Ramos (cell line): Measurements from ENCODE around the gene PODNL1.

ENCODE experiments used
- in situ Hi-C: fragments of 300-500 bp; cut with MboI; formaldehyde crosslinking; loops from one replicate; pipeline ENCODE4 v1.14.3; 2022; ENCODE audit warnings: low sequenced_read_pairs; ENCODE audit not compliant: unreplicated experiment

Gene PODNL1, protein sequence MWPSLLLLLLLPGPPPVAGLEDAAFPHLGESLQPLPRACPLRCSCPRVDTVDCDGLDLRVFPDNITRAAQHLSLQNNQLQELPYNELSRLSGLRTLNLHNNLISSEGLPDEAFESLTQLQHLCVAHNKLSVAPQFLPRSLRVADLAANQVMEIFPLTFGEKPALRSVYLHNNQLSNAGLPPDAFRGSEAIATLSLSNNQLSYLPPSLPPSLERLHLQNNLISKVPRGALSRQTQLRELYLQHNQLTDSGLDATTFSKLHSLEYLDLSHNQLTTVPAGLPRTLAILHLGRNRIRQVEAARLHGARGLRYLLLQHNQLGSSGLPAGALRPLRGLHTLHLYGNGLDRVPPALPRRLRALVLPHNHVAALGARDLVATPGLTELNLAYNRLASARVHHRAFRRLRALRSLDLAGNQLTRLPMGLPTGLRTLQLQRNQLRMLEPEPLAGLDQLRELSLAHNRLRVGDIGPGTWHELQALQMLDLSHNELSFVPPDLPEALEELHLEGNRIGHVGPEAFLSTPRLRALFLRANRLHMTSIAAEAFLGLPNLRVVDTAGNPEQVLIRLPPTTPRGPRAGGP

DNA sequence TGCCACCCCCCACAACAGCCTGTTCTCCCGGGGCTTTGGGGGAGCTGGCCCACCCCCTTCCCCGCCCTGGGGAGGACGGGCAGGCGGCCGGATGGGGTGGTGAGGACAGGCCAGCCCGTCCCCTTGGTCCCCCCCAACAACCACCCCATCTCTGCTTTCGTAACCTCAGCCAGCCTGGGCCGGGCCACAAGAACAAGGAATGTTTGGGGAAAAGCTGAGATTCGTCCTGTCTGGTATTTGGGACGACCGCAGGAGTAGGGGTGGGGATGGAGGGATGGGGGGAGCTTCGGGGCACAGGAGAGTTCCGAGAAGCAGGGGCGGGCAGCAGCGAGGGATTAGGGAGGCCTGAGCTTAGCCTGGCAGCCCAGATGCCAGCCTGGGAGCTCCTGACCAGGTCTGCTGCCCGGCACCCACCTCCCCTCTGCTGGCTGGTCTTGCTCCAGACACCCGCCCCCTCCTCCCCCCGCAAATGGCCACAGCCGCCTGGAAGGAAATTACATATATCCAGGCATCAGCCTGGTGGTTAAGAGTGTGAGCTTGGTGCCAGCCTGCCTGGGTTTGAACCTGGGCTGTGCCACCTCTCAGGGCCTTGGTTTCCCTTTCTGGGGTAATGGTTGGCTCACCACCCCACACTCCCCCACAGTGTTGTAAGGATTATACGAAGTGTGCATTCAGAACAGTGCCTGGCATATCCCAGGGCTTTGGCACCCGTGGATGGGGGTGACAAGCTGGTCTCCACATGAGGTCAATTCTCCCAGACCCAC is at the start of gene PODNL1:
PODNL1 (minus strand) TSS at position 117 of the 764 bp plus-strand sequence. CDS start 236 bp downstream, outside the sequence.
- in situ Hi-C loops, result no loop called here

GRCh38 chr19:13987101-13987890 is 49.1 kb upstream of the PODNL1 start:
- in situ Hi-C loops, result no loop called here

- in situ Hi-C loops, result no loop called here
Measured at GRCh38 chr19:13986348-13986904, 48.2 kb upstream of the PODNL1 start.

DNA sequence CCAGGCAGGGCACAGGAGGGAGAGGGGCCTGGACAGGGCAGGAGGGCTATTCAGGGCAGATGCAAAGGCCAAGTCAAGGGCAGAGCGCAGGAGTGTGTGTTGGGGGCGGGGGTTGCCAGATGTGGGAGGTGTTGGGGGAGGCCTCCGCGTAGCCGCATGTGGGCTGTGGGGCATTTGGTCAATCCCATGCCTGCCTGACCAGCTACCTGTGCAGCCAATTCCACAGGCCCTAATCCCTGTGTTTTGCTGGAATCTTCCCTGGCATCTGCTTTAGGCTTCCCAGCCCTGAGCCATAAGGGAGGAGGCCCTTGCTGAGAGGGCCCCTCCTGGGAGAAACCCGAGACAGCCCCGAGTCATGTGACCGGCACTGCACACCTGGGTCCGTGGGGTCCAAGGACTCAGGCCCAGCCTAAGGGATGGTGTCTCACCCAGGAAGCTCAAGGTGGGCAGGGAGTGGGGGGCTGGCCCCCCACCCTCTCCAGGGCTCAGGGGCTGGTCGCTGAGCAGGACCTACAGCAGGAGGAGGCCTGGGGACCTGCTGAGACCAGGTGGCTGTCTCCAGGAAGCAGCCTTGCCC is 47.6 kb upstream of the PODNL1 start:
- in situ Hi-C loops, result no loop called here

DNA sequence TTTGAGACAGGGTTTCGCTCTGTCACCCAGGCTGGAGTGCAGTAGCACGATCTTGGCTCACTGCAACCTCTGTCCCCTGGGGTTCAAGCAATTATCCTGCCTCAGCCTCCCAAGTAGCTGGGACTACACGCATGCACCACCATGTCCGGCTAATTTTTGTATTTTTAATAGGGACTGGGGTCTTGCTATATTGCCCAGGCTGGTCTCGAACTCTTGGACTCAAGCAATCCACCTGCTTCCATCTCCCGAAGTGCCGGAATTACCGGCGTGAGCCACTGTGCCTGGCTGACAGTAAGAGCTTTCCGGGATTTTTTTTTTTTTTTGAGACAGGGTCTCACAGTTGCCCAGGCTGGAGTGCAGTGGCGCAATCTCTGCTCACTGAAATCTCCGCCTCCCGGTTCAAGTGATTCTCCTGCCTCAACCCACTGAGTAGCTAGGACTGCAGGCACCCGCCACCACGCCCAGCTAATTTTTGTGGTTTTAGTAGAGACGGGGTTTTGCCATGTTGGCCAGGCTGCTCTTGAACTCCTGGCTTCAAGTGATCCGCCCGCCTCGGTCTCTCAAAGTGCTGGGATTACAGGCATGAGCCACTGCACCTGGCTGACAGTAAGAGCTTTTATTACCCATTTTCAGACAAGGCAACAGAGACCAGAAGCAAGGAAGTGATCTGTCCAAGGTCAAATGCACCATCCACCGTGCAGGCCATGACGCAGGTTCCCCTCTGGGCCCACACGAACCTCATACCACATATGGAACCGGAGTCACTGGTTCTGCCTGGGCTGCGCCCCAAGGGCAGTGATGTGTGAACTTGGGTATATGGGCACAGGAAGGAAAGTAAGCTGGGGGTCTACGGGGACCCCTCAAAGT is 46.9 kb upstream of the PODNL1 start:
- in situ Hi-C loops, result no loop called here

GRCh38 chr19:13984186-13984585 is 46.0 kb upstream of the PODNL1 start:
- in situ Hi-C loops, result no loop called here

- in situ Hi-C loops, result no loop called here
Measured at GRCh38 chr19:13983213-13983889, 45.1 kb upstream of the PODNL1 start.

DNA sequence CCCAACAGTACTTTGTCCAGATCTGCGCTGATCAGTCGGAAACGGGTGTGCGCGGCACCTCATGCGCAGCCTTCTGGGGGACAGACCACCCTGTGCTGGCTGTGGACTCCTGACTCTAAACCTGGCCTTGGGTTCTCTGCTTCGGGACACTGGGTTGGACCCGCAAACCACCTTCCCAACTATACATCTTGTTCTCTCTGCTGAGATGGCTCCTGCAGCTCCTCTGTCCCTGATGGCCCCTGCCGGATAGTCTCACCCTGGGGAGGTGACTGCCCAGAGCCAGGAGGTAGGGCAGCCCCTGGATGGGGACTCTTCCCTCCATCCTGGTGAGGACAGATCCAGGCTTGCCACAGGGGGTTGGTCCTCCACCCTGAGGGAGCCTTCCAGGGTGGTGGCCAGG is 44.6 kb upstream of the PODNL1 start:
- in situ Hi-C loops, result no loop called here

DNA sequence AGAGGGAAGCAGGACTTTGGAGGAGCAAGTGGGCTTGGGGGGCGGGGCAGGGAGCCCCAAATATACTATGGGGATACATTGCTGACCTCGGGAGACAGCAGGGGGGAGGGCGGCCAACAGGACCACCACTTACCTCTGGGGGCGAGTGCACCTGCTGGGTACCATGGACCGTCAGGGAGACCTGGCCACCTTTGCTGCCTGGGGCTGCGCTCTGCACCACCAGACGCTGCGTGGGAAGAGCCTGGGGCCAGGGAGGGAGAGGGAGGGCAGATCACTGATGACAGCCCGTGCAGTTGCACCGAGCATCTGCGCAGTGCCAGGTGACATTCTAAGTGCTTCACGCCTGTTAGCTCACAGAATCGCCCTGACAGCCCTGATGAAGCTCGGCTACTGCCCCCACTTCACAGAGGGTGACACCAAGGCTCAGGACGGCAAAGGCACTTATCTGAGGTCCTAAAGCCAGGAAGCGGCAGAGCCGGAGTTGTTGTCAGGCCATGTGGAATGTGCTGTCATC is 43.8 kb upstream of the PODNL1 start:
- in situ Hi-C loops, result no loop called here

GRCh38 chr19:13981467-13981866 is 43.2 kb upstream of the PODNL1 start:
- in situ Hi-C loops, result no loop called here

DNA sequence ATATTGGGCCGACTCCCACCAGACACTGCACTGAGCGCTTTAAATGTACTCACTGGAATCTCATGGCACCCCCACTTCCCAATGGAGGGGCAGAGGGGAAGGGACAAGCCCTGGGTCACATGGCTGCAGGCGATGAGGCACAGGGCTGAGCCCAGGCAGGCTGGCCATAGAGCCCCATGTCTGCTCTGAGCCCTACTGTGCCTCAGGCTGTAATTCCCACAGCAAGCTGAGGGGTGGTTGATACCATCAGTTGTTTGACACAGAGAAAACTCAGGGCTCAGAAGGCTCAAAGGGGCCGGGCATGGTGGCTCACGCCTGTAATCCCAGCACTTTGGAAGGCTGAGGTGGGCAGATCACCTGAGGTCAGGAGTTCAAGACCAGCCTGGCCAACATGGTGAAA is 42.8 kb upstream of the PODNL1 start:
- in situ Hi-C loops, result no loop called here

DNA sequence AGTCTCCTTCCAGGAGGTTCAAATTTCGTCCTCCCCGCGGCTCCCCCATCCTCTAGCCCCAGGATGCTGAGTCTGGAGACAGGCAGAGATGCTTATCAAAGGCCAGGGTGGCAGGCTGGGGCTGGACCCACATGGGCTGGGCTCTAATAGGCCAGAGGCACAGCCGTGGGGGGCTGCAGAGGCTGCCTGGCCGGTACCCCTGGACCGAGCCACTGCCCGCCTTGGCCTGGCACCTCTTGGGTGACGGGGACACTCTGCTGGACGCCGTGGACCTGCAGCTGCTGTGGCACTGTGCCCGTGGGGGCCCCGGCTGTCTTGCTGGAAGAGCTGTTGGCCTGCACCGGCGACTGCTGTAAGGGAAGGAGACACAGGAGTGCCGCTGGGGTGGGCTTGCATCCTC is 42.1 kb upstream of the PODNL1 start:
- in situ Hi-C loops, result no loop called here

DNA sequence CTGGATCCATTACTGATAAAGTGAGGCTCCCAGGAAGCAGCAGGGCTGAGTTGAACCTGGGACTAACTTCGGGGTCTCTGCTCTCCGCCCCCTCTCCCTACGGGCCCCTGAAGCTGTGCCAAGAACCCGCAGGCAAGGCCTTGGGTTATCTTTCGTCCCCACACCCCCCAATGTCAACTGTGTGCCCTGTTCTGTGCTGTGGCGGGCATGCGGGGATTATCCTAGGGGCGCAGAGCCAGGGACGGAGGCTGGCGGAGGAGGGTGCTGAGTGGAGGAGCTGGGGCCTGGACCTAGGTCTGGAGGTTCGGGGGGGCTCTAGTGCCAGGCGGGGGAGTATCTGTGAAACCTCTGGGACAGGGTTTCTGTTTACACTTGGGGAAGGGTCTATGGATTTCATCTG is 41.5 kb upstream of the PODNL1 start:
- in situ Hi-C loops, result no loop called here

DNA sequence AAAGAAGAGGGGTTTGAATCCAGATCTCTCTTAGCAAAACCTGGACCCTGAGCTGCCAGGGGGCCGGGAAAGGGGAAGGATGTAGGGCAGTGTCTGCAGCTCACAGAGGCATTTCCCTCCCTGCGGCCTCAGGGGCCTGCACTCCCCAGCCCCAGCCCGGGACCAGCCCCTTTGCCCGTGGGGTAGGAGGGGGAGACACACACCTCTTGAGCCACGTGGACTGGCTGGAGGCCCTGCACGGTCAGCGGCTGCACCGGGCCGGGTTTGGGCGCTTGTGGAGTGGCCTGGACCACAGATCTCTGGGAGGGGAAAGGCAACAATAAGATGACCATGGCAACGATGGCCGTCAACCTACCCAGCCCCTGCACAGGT is 41.0 kb upstream of the PODNL1 start:
- in situ Hi-C loops, result no loop called here

GRCh38 chr19:13978351-13979243 is 40.4 kb upstream of the PODNL1 start:
- in situ Hi-C loops, result no loop called here

DNA sequence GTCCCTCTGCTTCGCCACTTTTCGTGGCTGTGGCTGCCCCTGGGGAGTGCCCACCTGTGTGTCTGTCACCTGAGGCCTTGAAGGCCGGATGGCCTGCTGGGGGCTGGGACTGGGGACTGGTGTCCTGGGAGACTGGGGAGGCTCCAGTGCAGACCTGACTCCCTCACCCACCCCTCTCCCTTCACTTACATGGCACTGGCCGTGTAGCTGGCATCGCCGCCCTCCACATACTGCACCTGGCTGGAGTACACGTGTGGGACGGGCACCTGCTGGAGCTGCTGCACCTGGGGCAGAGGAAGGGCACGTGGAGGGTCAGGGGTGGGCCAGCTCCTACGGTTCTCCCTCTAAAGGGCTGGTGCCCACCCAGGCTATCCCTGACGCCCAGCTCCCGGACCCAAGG is 39.6 kb upstream of the PODNL1 start:
- in situ Hi-C loops, result no loop called here

- in situ Hi-C loops, result no loop called here
Measured at GRCh38 chr19:13976446-13976845, 38.2 kb upstream of the PODNL1 start.
